ENCODE measurements around the gene BRCC3. TPM values are rescaled to one million over a fixed set of nuclear protein-coding genes. Genes with fewer than 3 reads are reported as not detected.
A peak's percentile ranks its signal among the peaks of the same experiment; 100 is the strongest.

Gene BRCC3
- polyA plus RNA-seq, 1 donor from 2014 or later, result 28.1 TPM

DNA sequence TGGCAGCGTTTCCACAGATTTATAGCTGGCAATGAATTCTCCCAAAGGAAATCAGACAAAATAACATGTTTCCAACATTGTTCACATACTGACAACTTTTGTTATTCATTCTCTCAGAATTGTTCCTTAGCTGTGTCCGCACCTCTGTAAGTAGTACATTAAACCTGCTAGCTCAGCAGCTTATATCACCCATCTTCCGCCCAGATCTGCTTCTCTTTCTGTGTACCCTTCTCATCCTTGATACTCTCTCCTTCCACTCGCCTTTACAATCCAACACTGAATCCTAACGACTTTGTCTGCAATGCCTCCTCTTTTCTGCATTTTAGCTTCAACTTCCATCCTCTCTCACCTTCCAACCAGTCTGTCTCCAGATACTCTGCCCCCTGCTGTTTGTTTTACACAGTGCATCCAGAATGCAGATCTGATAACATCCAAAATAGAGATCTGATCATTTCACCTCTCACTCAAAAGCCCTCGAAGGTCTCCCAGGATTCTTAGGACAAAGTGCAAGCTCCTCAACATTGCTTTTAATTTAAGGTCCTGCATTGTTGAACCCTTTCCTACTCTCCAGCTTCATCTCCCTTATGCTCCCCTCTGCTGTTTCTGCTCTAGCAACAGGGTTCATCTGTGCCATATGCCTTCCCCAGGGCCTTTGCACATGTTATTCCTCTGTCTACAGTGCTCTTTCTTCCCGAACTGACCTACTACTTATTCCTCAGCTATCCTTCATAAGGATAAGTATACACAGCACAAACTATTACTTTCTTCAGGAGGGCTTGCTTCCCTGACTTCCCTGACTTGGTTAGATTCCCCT is 77.6 kb downstream of the BRCC3 start:
- H3K9me2 ChIP-seq (ENCODE audit: insufficient read depth, low read length), result no peaks in the 10 kb centered on the region
- no peak overlapping the region for H3K9ac ChIP-seq (ENCODE audit: low read length)
- H4K20me1 ChIP-seq (ENCODE audit: insufficient read depth), result no peaks in the 10 kb centered on the region
- no peak overlapping the region for H3K27ac ChIP-seq (ENCODE audit: low read length)
- H3F3A ChIP-seq (ENCODE audit: insufficient read depth, low read length, poor library complexity, severe bottlenecking), result no peaks in the 10 kb centered on the region
- H3K4me3 ChIP-seq (ENCODE audit: low read length), result no peak overlapping the region
- H3K27me3 ChIP-seq (ENCODE audit: insufficient read depth, low read depth, low read length), result no peaks in the 10 kb centered on the region
- no peak overlapping the region for H2AFZ ChIP-seq (ENCODE audit: low read depth, low read length)
- H3K36me3 ChIP-seq (ENCODE audit: insufficient read depth, low read length), result no peaks in the 10 kb centered on the region
- H3K4me2 ChIP-seq (ENCODE audit: low read length), result no peak overlapping the region
- no peak for TF ChIP-seq MXI1 (conservative IDR thresholded peaks at IDR 0.05; ENCODE audit: poor library complexity, severe bottlenecking)
- TF ChIP-seq POLR2AphosphoS5 (IDR thresholded peaks at IDR 0.05), result no peak
- no peak for TF ChIP-seq TAF1 (IDR thresholded peaks at IDR 0.05; ENCODE audit: low read depth)
- TF ChIP-seq, protein P1, sequence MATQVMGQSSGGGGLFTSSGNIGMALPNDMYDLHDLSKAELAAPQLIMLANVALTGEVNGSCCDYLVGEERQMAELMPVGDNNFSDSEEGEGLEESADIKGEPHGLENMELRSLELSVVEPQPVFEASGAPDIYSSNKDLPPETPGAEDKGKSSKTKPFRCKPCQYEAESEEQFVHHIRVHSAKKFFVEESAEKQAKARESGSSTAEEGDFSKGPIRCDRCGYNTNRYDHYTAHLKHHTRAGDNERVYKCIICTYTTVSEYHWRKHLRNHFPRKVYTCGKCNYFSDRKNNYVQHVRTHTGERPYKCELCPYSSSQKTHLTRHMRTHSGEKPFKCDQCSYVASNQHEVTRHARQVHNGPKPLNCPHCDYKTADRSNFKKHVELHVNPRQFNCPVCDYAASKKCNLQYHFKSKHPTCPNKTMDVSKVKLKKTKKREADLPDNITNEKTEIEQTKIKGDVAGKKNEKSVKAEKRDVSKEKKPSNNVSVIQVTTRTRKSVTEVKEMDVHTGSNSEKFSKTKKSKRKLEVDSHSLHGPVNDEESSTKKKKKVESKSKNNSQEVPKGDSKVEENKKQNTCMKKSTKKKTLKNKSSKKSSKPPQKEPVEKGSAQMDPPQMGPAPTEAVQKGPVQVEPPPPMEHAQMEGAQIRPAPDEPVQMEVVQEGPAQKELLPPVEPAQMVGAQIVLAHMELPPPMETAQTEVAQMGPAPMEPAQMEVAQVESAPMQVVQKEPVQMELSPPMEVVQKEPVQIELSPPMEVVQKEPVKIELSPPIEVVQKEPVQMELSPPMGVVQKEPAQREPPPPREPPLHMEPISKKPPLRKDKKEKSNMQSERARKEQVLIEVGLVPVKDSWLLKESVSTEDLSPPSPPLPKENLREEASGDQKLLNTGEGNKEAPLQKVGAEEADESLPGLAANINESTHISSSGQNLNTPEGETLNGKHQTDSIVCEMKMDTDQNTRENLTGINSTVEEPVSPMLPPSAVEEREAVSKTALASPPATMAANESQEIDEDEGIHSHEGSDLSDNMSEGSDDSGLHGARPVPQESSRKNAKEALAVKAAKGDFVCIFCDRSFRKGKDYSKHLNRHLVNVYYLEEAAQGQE (IDR thresholded peaks at IDR 0.05; ENCODE audit: borderline replicate concordance), result no peak
- TF ChIP-seq SMC3 (conservative IDR thresholded peaks at IDR 0.05; ENCODE audit: poor library complexity), result peak; percentile 43
- no peak for TF ChIP-seq EP300 (conservative IDR thresholded peaks at IDR 0.05; ENCODE audit: poor library complexity, severe bottlenecking)
- TF ChIP-seq, protein P2, sequence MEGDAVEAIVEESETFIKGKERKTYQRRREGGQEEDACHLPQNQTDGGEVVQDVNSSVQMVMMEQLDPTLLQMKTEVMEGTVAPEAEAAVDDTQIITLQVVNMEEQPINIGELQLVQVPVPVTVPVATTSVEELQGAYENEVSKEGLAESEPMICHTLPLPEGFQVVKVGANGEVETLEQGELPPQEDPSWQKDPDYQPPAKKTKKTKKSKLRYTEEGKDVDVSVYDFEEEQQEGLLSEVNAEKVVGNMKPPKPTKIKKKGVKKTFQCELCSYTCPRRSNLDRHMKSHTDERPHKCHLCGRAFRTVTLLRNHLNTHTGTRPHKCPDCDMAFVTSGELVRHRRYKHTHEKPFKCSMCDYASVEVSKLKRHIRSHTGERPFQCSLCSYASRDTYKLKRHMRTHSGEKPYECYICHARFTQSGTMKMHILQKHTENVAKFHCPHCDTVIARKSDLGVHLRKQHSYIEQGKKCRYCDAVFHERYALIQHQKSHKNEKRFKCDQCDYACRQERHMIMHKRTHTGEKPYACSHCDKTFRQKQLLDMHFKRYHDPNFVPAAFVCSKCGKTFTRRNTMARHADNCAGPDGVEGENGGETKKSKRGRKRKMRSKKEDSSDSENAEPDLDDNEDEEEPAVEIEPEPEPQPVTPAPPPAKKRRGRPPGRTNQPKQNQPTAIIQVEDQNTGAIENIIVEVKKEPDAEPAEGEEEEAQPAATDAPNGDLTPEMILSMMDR (IDR thresholded peaks at IDR 0.05; ENCODE audit: poor library complexity, severe bottlenecking), result peak; percentile 32
- TF ChIP-seq RAD21 (conservative IDR thresholded peaks at IDR 0.05), result no peak
- no peak for TF ChIP-seq EZH2 (IDR thresholded peaks at IDR 0.05; ENCODE audit: borderline replicate concordance, insufficient read depth, low read length, poor library complexity, severe bottlenecking)
- H3K9me3 ChIP-seq (ENCODE audit: low read length), result no peaks in the 10 kb centered on the region
- no peaks in the 10 kb centered on the region for H3K79me2 ChIP-seq (replicated peaks; ENCODE audit: insufficient read depth, low read length)

DNA sequence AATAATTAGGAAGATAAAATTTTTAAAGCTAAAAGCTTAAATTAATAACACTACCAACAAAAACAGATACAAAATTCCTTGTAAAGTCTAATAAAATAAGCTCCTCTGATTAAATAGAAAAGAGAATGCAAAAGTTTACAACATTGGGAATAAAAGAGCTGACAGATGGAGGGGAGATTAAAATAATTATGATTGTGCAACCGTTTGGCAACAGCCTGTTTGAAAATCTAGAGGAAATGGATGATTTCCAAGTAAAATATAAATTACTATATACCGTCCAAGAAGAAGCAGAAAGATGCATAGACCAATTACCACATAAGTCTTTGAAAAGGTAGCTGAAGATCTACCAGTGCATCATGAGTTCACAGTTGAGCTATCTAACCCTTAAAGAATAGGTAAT is 98.6 kb downstream of the BRCC3 start:
- Histone ChIP-seq H3K4me2 (ENCODE audit: low read length) (no peak overlapping the region), H3K79me2 (replicated peaks; ENCODE audit: insufficient read depth, low read length) (no peaks in the 10 kb centered on the region), H3K27me3 (ENCODE audit: insufficient read depth, low read depth, low read length) (no peaks in the 10 kb centered on the region)

More for the DNA sequence above, 98.6 kb downstream of the BRCC3 start:
- TF ChIP-seq POLR2AphosphoS5 (IDR thresholded peaks at IDR 0.05) (no peak), EZH2 (IDR thresholded peaks at IDR 0.05; ENCODE audit: borderline replicate concordance, insufficient read depth, low read length, poor library complexity, severe bottlenecking) (no peak), RAD21 (conservative IDR thresholded peaks at IDR 0.05) (no peak), MXI1 (conservative IDR thresholded peaks at IDR 0.05; ENCODE audit: poor library complexity, severe bottlenecking) (no peak), SMC3 (conservative IDR thresholded peaks at IDR 0.05; ENCODE audit: poor library complexity) (no peak), EP300 (conservative IDR thresholded peaks at IDR 0.05; ENCODE audit: poor library complexity, severe bottlenecking) (no peak), TAF1 (IDR thresholded peaks at IDR 0.05; ENCODE audit: low read depth) (no peak)
- TF ChIP-seq, protein P2 (IDR thresholded peaks at IDR 0.05; ENCODE audit: poor library complexity, severe bottlenecking), result no peak
- TF ChIP-seq, protein P1 (IDR thresholded peaks at IDR 0.05; ENCODE audit: borderline replicate concordance), result no peak
- Histone ChIP-seq H3K4me3 (ENCODE audit: low read length) (no peak overlapping the region), H3K9ac (ENCODE audit: low read length) (no peak overlapping the region), H3F3A (ENCODE audit: insufficient read depth, low read length, poor library complexity, severe bottlenecking) (no peaks in the 10 kb centered on the region), H3K9me3 (ENCODE audit: low read length) (no peaks in the 10 kb centered on the region), H3K27ac (ENCODE audit: low read length) (no peak overlapping the region), H3K36me3 (ENCODE audit: insufficient read depth, low read length) (no peaks in the 10 kb centered on the region), H2AFZ (ENCODE audit: low read depth, low read length) (no peak overlapping the region), H4K20me1 (ENCODE audit: insufficient read depth) (no peaks in the 10 kb centered on the region), H3K9me2 (ENCODE audit: insufficient read depth, low read length) (no peaks in the 10 kb centered on the region)
